NCI-H2196 (cell line): ENCODE results near the gene CACHD1.
"Not testable (repeated sequence)": the region's sequence is repeated elsewhere in the genome, so short reads cannot be mapped to it uniquely, and the experiment has no call there.

Experiments used
- DNase-seq: peaks from one replicate; lab custom pipeline; 2025; ENCODE audit not compliant: unreplicated experiment; lab: John Stamatoyannopoulos, UW

The CACHD1 gene

GRCh38 chr1:64581135-64581842 lies 111.4 kb downstream of the CACHD1 start:
- DNase-seq: no peak

GRCh38 chr1:64581843-64582185 lies 111.9 kb downstream of the CACHD1 start:
- no peak for DNase-seq

GRCh38 chr1:64584479-64584878 lies 114.5 kb downstream of the CACHD1 start:
- DNase-seq: no peak

- DNase-seq: no peak
Measured at GRCh38 chr1:64588876-64589275, 118.9 kb downstream of the CACHD1 start.

GRCh38 chr1:64590316-64590715 lies 120.4 kb downstream of the CACHD1 start:
- DNase-seq: no peak

- DNase-seq: no peak
Measured at GRCh38 chr1:64594446-64594845, 124.5 kb downstream of the CACHD1 start.

GRCh38 chr1:64595871-64596515 lies 126.1 kb downstream of the CACHD1 start:
- DNase-seq: peak; percentile 51

- no peak for DNase-seq
Measured at GRCh38 chr1:64597113-64597512, 127.2 kb downstream of the CACHD1 start.

- DNase-seq: no peak
Measured at GRCh38 chr1:64598100-64598571, 128.2 kb downstream of the CACHD1 start.

- no peak for DNase-seq
Measured at GRCh38 chr1:64599242-64599641, 129.3 kb downstream of the CACHD1 start.

- peak; percentile 38 for DNase-seq
Measured at GRCh38 chr1:64601207-64601606, 131.3 kb downstream of the CACHD1 start.

- DNase-seq: no peak
Measured at GRCh38 chr1:64608005-64608650, 138.2 kb downstream of the CACHD1 start.

GRCh38 chr1:64608651-64609048 lies 138.7 kb downstream of the CACHD1 start:
- no peak for DNase-seq

GRCh38 chr1:64610950-64611349 lies 141.0 kb downstream of the CACHD1 start:
- DNase-seq: not testable (repeated sequence)

- peak; percentile 39 for DNase-seq
Measured at GRCh38 chr1:64616039-64616438, 146.1 kb downstream of the CACHD1 start.

- DNase-seq: peak; percentile 7
Measured at GRCh38 chr1:64623750-64624191, 153.8 kb downstream of the CACHD1 start.

GRCh38 chr1:64624218-64624713 lies 154.3 kb downstream of the CACHD1 start:
- no peak for DNase-seq

GRCh38 chr1:64624808-64625207 lies 154.9 kb downstream of the CACHD1 start:
- DNase-seq: no peak

GRCh38 chr1:64630611-64631010 lies 160.7 kb downstream of the CACHD1 start:
- DNase-seq: no peak

- no peak for DNase-seq
Measured at GRCh38 chr1:64631346-64632034, 161.6 kb downstream of the CACHD1 start.

- DNase-seq: no peak
Measured at GRCh38 chr1:64632936-64633335, 163.0 kb downstream of the CACHD1 start.
